Transverse colon (tissue), 4 donors: ENCODE results near the gene RESF1. TPM values are rescaled to one million over a fixed set of nuclear protein-coding genes. Genes with fewer than 3 reads are reported as not detected.

Source experiments
- DNase-seq: peaks from one replicate; pipeline ENCODE4 v3.0.0-alpha.2; 2019
- H3K27ac ChIP-seq, 4 donors: fragments of 200-600 bp; sonication (generic); 2 replicates each; pipeline ENCODE4 v1.5.1; 2016 to 2018; ENCODE audit warnings: inconsistent platforms in 4 of 4
- H3K27me3 ChIP-seq: fragments of 200-600 bp; sonication (generic); 2 replicates; pipeline ENCODE4 v1.5.1; 2017; ENCODE audit warnings: inconsistent platforms
- H3K36me3 ChIP-seq, 4 donors: fragments of 200-600 bp; sonication (generic); 2 replicates each; pipeline ENCODE4 v1.5.1; 2017 to 2019; ENCODE audit warnings: inconsistent platforms in 4 of 4
- H3K4me1 ChIP-seq, 4 donors: fragments of 200-600 bp; sonication (generic); 2 replicates each; pipeline ENCODE4 v1.5.1; 2017 to 2020; ENCODE audit warnings: inconsistent platforms in 4 of 4
- H3K4me3 ChIP-seq, 4 donors: fragments of 200-600 bp; sonication (generic); 1 replicate in 1 of 4; 2 replicates in 3 of 4; pipeline versions ENCODE4 v1.5.1 to v1.6.1; 2017 to 2019; ENCODE audit warnings: inconsistent platforms in 4 of 4
- H3K9me3 ChIP-seq, 2 donors: fragments of 200-600 bp; sonication (generic); 2 replicates each; pipeline ENCODE4 v1.5.1; 2017 to 2019; ENCODE audit warnings: inconsistent platforms in 2 of 2
- EP300 ChIP-seq: sonication (generic); formaldehyde crosslinking; IDR thresholded peaks from one replicate; pipeline ENCODE4 v1.6.1; 2017; ENCODE audit warnings: antibody characterized with exemption, low read depth
- POLR2A ChIP-seq: fragments of 450-650 bp; IDR thresholded peaks from one replicate; pipeline ENCODE4 v1.6.1; 2016; ENCODE audit warnings: antibody characterized with exemption, mild to moderate bottlenecking, moderate library complexity
- POLR2AphosphoS5 ChIP-seq, 3 donors: sonication (generic); formaldehyde crosslinking; IDR thresholded peaks; one replicate each; pipeline ENCODE4 v1.6.1; 2016; ENCODE audit warnings: antibody characterized with exemption in 3 of 3
- WGBS, 2 donors: methylation state at CpG; one replicate each; pipeline ENCODE4 v1.1.5; 2018; ENCODE audit warnings: low coverage in 1 of 2; 5-methylcytosine and 5-hydroxymethylcytosine counted together
- in situ Hi-C, 4 donors: fragments of 200-750 bp; cut with MboI; loops; one replicate each; pipeline versions ENCODE4 v1.15.0 to v1.15.1; 2017; ENCODE audit warnings: low sequenced_read_pairs in 3 of 4, low pct_ligation_motif_present in 1 of 4, low pct_unique_long_range_greater_than_20kb in 1 of 4
- intact Hi-C: fragments of 100-400 bp; cut with DNase I; formaldehyde crosslinking; loops from one replicate; pipeline ENCODE4 v1.15.1; 2023; ENCODE audit warnings: low total_unique reads
- total RNA-seq, 4 donors: library from RNA; depleted of rRNA; stranded (reverse); fragments of >200 nt; gene quantifications; one replicate each; pipeline ENCODE4 v1.1.0, GENCODE V29; 2016
- TF ChIP-seq, protein P1 (sequence below), 5 experiments: fragments of 200-600 bp in 3 of 5; fragments of 450-650 bp in 2 of 5; sonication (generic) in 3 of 5; IDR thresholded peaks; 1 replicate in 2 of 5; 2 replicates in 3 of 5; pipeline ENCODE4 v1.5.1; 2016 to 2017; ENCODE audit warnings: antibody characterized with exemption in 5 of 5, inconsistent platforms in 3 of 5, mild to moderate bottlenecking in 2 of 5, moderate library complexity in 1 of 5

RESF1 gene
- total RNA-seq, 4 donors from 2014 or later = 23.3 to 81.8 (median 35.1) TPM

DNA sequence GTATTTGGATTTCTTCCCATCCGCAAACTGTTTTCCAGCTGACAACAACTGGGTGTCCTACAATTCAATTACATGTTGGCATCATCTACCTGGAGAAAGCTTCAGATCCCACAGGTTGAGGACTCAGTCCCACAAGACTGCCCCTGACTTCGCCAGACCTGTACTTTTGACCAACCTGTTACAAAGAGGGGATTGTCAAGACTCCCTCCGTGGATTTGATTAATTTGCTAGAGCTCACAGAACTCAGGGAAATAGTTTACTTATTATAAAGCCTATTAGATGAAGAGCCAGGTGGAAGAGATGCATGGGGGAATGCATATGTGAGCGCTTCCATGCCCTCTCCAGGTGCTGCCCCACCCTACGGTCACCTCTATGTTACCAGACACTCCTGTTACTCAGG is 14.6 kb downstream of the RESF1 start:
- H3K27ac ChIP-seq = no peak overlapping the region
- H3K36me3 ChIP-seq = peaks cover 0 to 81% (median 31%) of the 10 kb centered on the region in 4 donors
- in situ Hi-C loops = loop anchor here in 3 of 4 donors (25.0 kb wide), 2 partner anchors 287 to 312 kb away; partner anchors contain the start of gene ETFBKMT (in 2 of the 3)

GRCh38 chr12:31974673-31975072 is 15.5 kb downstream of the RESF1 start:
- in situ Hi-C loops = loop anchor here in 3 of 4 donors (25.0 kb wide), 2 partner anchors 287 to 312 kb away; partner anchors contain the start of gene ETFBKMT (in 2 of the 3)
- no peak for TF ChIP-seq POLR2AphosphoS5 (IDR thresholded peaks at IDR 0.05)
- no peak for TF ChIP-seq POLR2A
- no peak for TF ChIP-seq EP300
- TF ChIP-seq, protein P1, sequence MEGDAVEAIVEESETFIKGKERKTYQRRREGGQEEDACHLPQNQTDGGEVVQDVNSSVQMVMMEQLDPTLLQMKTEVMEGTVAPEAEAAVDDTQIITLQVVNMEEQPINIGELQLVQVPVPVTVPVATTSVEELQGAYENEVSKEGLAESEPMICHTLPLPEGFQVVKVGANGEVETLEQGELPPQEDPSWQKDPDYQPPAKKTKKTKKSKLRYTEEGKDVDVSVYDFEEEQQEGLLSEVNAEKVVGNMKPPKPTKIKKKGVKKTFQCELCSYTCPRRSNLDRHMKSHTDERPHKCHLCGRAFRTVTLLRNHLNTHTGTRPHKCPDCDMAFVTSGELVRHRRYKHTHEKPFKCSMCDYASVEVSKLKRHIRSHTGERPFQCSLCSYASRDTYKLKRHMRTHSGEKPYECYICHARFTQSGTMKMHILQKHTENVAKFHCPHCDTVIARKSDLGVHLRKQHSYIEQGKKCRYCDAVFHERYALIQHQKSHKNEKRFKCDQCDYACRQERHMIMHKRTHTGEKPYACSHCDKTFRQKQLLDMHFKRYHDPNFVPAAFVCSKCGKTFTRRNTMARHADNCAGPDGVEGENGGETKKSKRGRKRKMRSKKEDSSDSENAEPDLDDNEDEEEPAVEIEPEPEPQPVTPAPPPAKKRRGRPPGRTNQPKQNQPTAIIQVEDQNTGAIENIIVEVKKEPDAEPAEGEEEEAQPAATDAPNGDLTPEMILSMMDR (IDR thresholded peaks at IDR 0.05) = no peak

More for the DNA sequence above, 14.6 kb downstream of the RESF1 start:
- no peak for DNase-seq
- TF ChIP-seq POLR2A = no peak
- TF ChIP-seq EP300 = no peak
- TF ChIP-seq POLR2AphosphoS5 (IDR thresholded peaks at IDR 0.05) = no peak
- TF ChIP-seq, protein P1 (IDR thresholded peaks at IDR 0.05) = no peak
- no peaks in the 10 kb centered on the region for H3K4me1 ChIP-seq
- no peak overlapping the region for H3K4me3 ChIP-seq
- WGBS, 2 donors = 92 to 98% methylated on average over 2 to 5 of the region's 5 CpGs
- peaks cover 3 to 30% of the 10 kb centered on the region in 2 donors for H3K9me3 ChIP-seq
- intact Hi-C loops = no loop called here
- H3K27me3 ChIP-seq = no peaks in the 10 kb centered on the region

GRCh38 chr12:31984806-31985591 is 25.8 kb downstream of the RESF1 start:
- Histone ChIP-seq H3K36me3 (peaks cover 0 to 28% (median 14%) of the 10 kb centered on the region in 4 donors), H3K4me1 (no peaks in the 10 kb centered on the region), H3K9me3 (peaks cover 13 to 29% of the 10 kb centered on the region in 2 donors), H3K27ac (no peak overlapping the region), H3K27me3 (no peaks in the 10 kb centered on the region), H3K4me3 (no peak overlapping the region)
- WGBS, 2 donors = 87 to 88% methylated on average over 12 to 13 of the region's 13 CpGs
- no peak for TF ChIP-seq POLR2AphosphoS5 (IDR thresholded peaks at IDR 0.05)
- no peak for TF ChIP-seq POLR2A
- in situ Hi-C loops = no loop called here
- intact Hi-C loops = no loop called here
- no peak for DNase-seq

More at GRCh38 chr12:31974673-31975072, 15.5 kb downstream of the RESF1 start:
- Histone ChIP-seq H3K4me3 (no peak overlapping the region), H3K4me1 (no peaks in the 10 kb centered on the region), H3K27me3 (no peaks in the 10 kb centered on the region), H3K9me3 (peaks cover 3 to 34% of the 10 kb centered on the region in 2 donors), H3K27ac (no peak overlapping the region), H3K36me3 (peaks cover 0 to 88% (median 34%) of the 10 kb centered on the region in 4 donors)
- DNase-seq = no peak
- 86 to 94% methylated on average over 1 to 5 of the region's 5 CpGs for WGBS, 2 donors
- intact Hi-C loops = no loop called here

GRCh38 chr12:31985832-31986231 is 26.6 kb downstream of the RESF1 start:
- Histone ChIP-seq H3K4me3 (no peak overlapping the region), H3K9me3 (peaks cover 10 to 22% of the 10 kb centered on the region in 2 donors), H3K36me3 (peaks cover 0 to 19% (median 10%) of the 10 kb centered on the region in 4 donors), H3K27me3 (no peaks in the 10 kb centered on the region), H3K4me1 (no peaks in the 10 kb centered on the region), H3K27ac (no peak overlapping the region)
- TF ChIP-seq, protein P1 (IDR thresholded peaks at IDR 0.05) = no peak
- TF ChIP-seq POLR2AphosphoS5 (IDR thresholded peaks at IDR 0.05) (no peak), POLR2A (no peak), EP300 (no peak)
- no peak for DNase-seq
- WGBS, 2 donors = 89 to 96% methylated on average over 4 of the region's 4 CpGs
- intact Hi-C loops (no loop called here), in situ Hi-C loops (no loop called here)
